H9 (cell line): ENCODE measurements around the gene SORBS1. TPM values are rescaled to one million over a fixed set of nuclear protein-coding genes. Genes with fewer than 3 reads are reported as not detected.

ENCODE experiments used
- DNase-seq: peaks from one replicate; pipeline ENCODE4 v3.0.0-alpha.2; 2017
- H2AFZ ChIP-seq: one replicate; pipeline ENCODE4 v1.6.1; 2013; ENCODE audit warnings: mild to moderate bottlenecking, low read length, control low read depth, moderate library complexity
- H2AK5ac ChIP-seq: 2 replicates; pipeline ENCODE4 v1.6.1; 2013; ENCODE audit warnings: low read length, control low read depth, mixed read lengths; ENCODE audit not compliant: insufficient read length
- H2BK120ac ChIP-seq: one replicate; pipeline ENCODE4 v1.6.1; 2013; ENCODE audit warnings: low read depth, mild to moderate bottlenecking, low read length, control low read depth, inconsistent platforms; ENCODE audit not compliant: poor library complexity, severe bottlenecking
- H2BK12ac ChIP-seq: 2 replicates; pipeline ENCODE4 v1.6.1; 2013; ENCODE audit warnings: low read length, control low read depth, mixed read lengths, low read depth; ENCODE audit not compliant: insufficient read length
- H2BK15ac ChIP-seq: 2 replicates; pipeline ENCODE4 v1.6.1; 2013; ENCODE audit warnings: low read depth, low read length, control low read depth
- H2BK20ac ChIP-seq: one replicate; pipeline ENCODE4 v1.6.1; 2013; ENCODE audit warnings: low read depth, mild to moderate bottlenecking, low read length, control low read depth, inconsistent platforms; ENCODE audit not compliant: poor library complexity, severe bottlenecking
- H2BK5ac ChIP-seq: 2 replicates; pipeline ENCODE4 v1.6.1; 2013; ENCODE audit warnings: low read length, control low read depth, mixed read lengths; ENCODE audit not compliant: insufficient read length
- H3K14ac ChIP-seq: 2 replicates; pipeline ENCODE4 v1.6.1; 2013; ENCODE audit warnings: low read length, control low read depth; ENCODE audit not compliant: insufficient read depth
- H3K18ac ChIP-seq: 2 replicates; pipeline ENCODE4 v1.6.1; 2013; ENCODE audit warnings: low read depth, mild to moderate bottlenecking, mixed read lengths, low read length, control low read depth; ENCODE audit not compliant: insufficient read length
- H3K23ac ChIP-seq: 2 replicates; pipeline ENCODE4 v1.6.1; 2013; ENCODE audit warnings: low read length, control low read depth, mixed read lengths, low read depth; ENCODE audit not compliant: insufficient read length
- H3K23me2 ChIP-seq: 2 replicates; pipeline ENCODE4 v1.6.1; 2013; ENCODE audit warnings: low read depth, mild to moderate bottlenecking, mixed read lengths, low read length, control low read depth; ENCODE audit not compliant: insufficient read length, poor library complexity, severe bottlenecking
- H3K27ac ChIP-seq: 2 replicates; pipeline ENCODE4 v1.5.1; 2013; ENCODE audit warnings: low read length, control low read depth, mixed read lengths, low read depth; ENCODE audit not compliant: insufficient read length
- H3K27me3 ChIP-seq: 2 replicates; pipeline ENCODE4 v1.6.1; 2013; ENCODE audit warnings: low read length, control low read depth, inconsistent platforms; ENCODE audit not compliant: insufficient read depth
- H3K4ac ChIP-seq: 2 replicates; pipeline ENCODE4 v1.6.1; 2013; ENCODE audit warnings: low read depth, mild to moderate bottlenecking, control low read depth, inconsistent platforms, low read length, moderate library complexity
- H3K4me1 ChIP-seq: 2 replicates; pipeline ENCODE4 v1.6.1; 2013; ENCODE audit warnings: low read length, control low read depth, inconsistent platforms; ENCODE audit not compliant: insufficient read depth
- H3K4me2 ChIP-seq: 2 replicates; pipeline ENCODE4 v1.6.1; 2013; ENCODE audit warnings: low read length, control low read depth, mixed read lengths; ENCODE audit not compliant: insufficient read length, insufficient read depth
- H3K56ac ChIP-seq: 2 replicates; pipeline ENCODE4 v1.6.1; 2013; ENCODE audit warnings: low read depth, mild to moderate bottlenecking, mixed read lengths, low read length, control low read depth; ENCODE audit not compliant: insufficient read length
- H3K79me1 ChIP-seq: 2 replicates; pipeline ENCODE4 v1.6.1; 2013; ENCODE audit warnings: low read depth, mild to moderate bottlenecking, moderate library complexity, low read length, control low read depth, inconsistent platforms; ENCODE audit not compliant: insufficient read depth, poor library complexity, severe bottlenecking
- H3K79me2 ChIP-seq: 2 replicates; pipeline ENCODE4 v1.6.1; 2013; ENCODE audit warnings: low read length, control low read depth, inconsistent platforms; ENCODE audit not compliant: insufficient read depth
- H3K9ac ChIP-seq: 2 replicates; pipeline ENCODE4 v1.6.1; 2013; ENCODE audit warnings: low read length, control low read depth, mixed read lengths; ENCODE audit not compliant: insufficient read length; ENCODE audit errors: extremely low read depth
- H3K9me3 ChIP-seq: one replicate; pipeline ENCODE4 v1.6.1; 2013; ENCODE audit warnings: low read depth, low read length, inconsistent platforms; ENCODE audit not compliant: control insufficient read depth
- H3T11ph ChIP-seq: one replicate; pipeline ENCODE4 v1.6.1; 2013; ENCODE audit warnings: mild to moderate bottlenecking, low read length, control low read depth, inconsistent platforms
- H4K20me1 ChIP-seq: one replicate; pipeline ENCODE4 v1.6.1; 2013; ENCODE audit not compliant: control insufficient read depth, insufficient read length, insufficient read depth
- H4K5ac ChIP-seq: 2 replicates; pipeline ENCODE4 v1.6.1; 2013; ENCODE audit warnings: low read depth, mild to moderate bottlenecking, mixed read lengths, low read length, control low read depth; ENCODE audit not compliant: insufficient read length
- H4K8ac ChIP-seq: replicated peaks from 2 replicates; pipeline ENCODE4 v1.6.1; 2013; ENCODE audit warnings: low read length, control low read depth, mixed read lengths, low read depth; ENCODE audit not compliant: insufficient read length
- H4K91ac ChIP-seq: 2 replicates; pipeline ENCODE4 v1.6.1; 2013; ENCODE audit warnings: low read depth, mild to moderate bottlenecking, moderate library complexity, mixed read lengths, low read length, control low read depth; ENCODE audit not compliant: insufficient read length
- H3K27ac Mint-ChIP-seq, 3 experiments: 2 replicates in 2 of 3; 3 replicates in 1 of 3; pipeline ENCODE4 v1.8.0; 2020 to 2021; ENCODE audit warnings: mixed read lengths in 3 of 3, mild to moderate bottlenecking in 1 of 3, moderate library complexity in 1 of 3
- H3K27me3 Mint-ChIP-seq: 2 replicates; pipeline ENCODE4 v1.8.0; 2021; ENCODE audit warnings: low read depth, mild to moderate bottlenecking, moderate library complexity, mixed read lengths
- H3K36me3 Mint-ChIP-seq, 3 experiments: 2 replicates in 2 of 3; 3 replicates in 1 of 3; pipeline ENCODE4 v1.8.0; 2020 to 2021; ENCODE audit warnings: low read depth in 3 of 3, mixed read lengths in 3 of 3; ENCODE audit not compliant: insufficient read depth in 1 of 3
- H3K4me1 Mint-ChIP-seq, 2 experiments: 2 replicates each; pipeline ENCODE4 v1.8.0; 2020; ENCODE audit warnings: mixed read lengths in 2 of 2
- H3K4me3 Mint-ChIP-seq, 2 experiments: 2 replicates in 1 of 2; 3 replicates in 1 of 2; pipeline ENCODE4 v1.8.0; 2020 to 2021; ENCODE audit warnings: mild to moderate bottlenecking in 2 of 2, mixed read lengths in 2 of 2, moderate library complexity in 1 of 2
- H3K9me3 Mint-ChIP-seq, 2 experiments: 2 replicates in 1 of 2; 3 replicates in 1 of 2; pipeline ENCODE4 v1.8.0; 2020; ENCODE audit warnings: mild to moderate bottlenecking in 2 of 2, mixed read lengths in 2 of 2, moderate library complexity in 1 of 2
- CTCF ChIP-seq: fragments of 200-600 bp; sonication (generic); conservative IDR thresholded peaks from 3 replicates; pipeline ENCODE4 v1.8.0; 2021; ENCODE audit warnings: antibody characterized with exemption, mild to moderate bottlenecking
- WGBS: extraction: QIAGEN DNeasy Blood & Tissue Kit; methylation state at CpG from one replicate; pipeline ENCODE4 v1.1.7; 2013; ENCODE audit warnings: missing lambda C conversion rate, low lambda C conversion rate, mixed read lengths; ENCODE audit not compliant: insufficient read length; ENCODE audit errors: extremely low coverage; 5-methylcytosine and 5-hydroxymethylcytosine counted together
- total RNA-seq: library from RNA; stranded (reverse); gene quantifications from 2 replicates; pipeline ENCODE4 v1.2.1, GENCODE V29; 2021

Gene SORBS1
- total RNA-seq, 1 experiment from 2014 or later = 24.3 TPM

- Histone ChIP-seq H3K9me3 (no peaks in the 10 kb centered on the region), H3K4me2 (no peak overlapping the region), H3K9ac (no peak overlapping the region), H3K23ac (no peak overlapping the region), H4K91ac (no peak overlapping the region), H2BK5ac (no peak overlapping the region), H2AFZ (no peak overlapping the region), H4K5ac (no peak overlapping the region), H3K79me1 (peaks cover 4% of the 10 kb centered on the region), H3K27ac (no peak overlapping the region), H2AK5ac (no peak overlapping the region), H3K14ac (no peak overlapping the region), H3K23me2 (no peaks in the 10 kb centered on the region), H3K18ac (no peak overlapping the region), H3K27me3 (no peaks in the 10 kb centered on the region), H4K8ac (no peak overlapping the region), H3K4ac (no peak overlapping the region), H2BK120ac (no peak overlapping the region), H3K79me2 (peaks cover 31% of the 10 kb centered on the region; the same call in 1 of the 2 replicates), H3T11ph (no peak overlapping the region), H2BK20ac (no peak overlapping the region), H3K4me1 (peaks cover 7% of the 10 kb centered on the region; the same call in 1 of the 2 replicates), H4K20me1 (no peaks in the 10 kb centered on the region), H2BK15ac (no peak overlapping the region), H2BK12ac (no peak overlapping the region), H3K56ac (no peak overlapping the region)
- Mint-ChIP-seq H3K4me1 (peaks cover 47 to 48% of the 10 kb centered on the region in 2 experiments), H3K9me3 (no peaks in the 10 kb centered on the region), H3K27me3 (no peaks in the 10 kb centered on the region), H3K27ac (no peak overlapping the region), H3K36me3 (peaks cover 0 to 3% (median 0%) of the 10 kb centered on the region in 3 experiments; a peak in 1 of 7 replicates), H3K4me3 (no peak overlapping the region)
- no peak for DNase-seq
- WGBS = no CpG with 5 or more reads among the region's 2 CpGs
- TF ChIP-seq CTCF = no peak
Measured at GRCh38 chr10:95280637-95281036, 280.5 kb downstream of the SORBS1 start.
